Activated gamma-delta T cell treated with Interleukin-2 at 50 U/mL for 16 hours (primary cell): ENCODE measurements around the gene NDUFS7.
A peak's percentile ranks its signal among the peaks of the same experiment; 100 is the strongest.
"Not testable (repeated sequence)": the region's sequence is repeated elsewhere in the genome, so short reads cannot be mapped to it uniquely, and the experiment has no call there.

Experiments
- DNase-seq: peaks from one replicate; pipeline ENCODE4 v3.0.0-alpha.2; 2020

Gene NDUFS7

DNA sequence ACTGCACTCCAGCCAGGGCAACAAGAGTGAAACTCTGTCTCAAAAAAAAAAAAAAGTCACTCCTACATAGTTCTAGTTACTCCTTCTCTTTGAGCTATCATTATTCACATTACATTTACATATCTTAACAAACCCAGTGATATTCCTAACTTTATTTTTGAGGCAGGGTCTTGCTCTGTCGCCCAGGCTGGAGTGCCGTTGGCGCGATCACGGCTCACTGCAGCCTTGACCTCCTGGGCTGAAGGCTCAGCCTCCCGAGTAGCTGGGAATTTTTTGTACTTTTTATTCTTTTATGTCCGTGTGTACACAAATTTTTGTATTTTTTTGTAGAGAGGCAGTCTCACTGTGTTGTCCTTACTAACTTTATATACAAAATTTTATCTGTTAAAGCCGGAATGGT is 53.9 kb downstream of the NDUFS7 start:
- no peak for DNase-seq

DNA sequence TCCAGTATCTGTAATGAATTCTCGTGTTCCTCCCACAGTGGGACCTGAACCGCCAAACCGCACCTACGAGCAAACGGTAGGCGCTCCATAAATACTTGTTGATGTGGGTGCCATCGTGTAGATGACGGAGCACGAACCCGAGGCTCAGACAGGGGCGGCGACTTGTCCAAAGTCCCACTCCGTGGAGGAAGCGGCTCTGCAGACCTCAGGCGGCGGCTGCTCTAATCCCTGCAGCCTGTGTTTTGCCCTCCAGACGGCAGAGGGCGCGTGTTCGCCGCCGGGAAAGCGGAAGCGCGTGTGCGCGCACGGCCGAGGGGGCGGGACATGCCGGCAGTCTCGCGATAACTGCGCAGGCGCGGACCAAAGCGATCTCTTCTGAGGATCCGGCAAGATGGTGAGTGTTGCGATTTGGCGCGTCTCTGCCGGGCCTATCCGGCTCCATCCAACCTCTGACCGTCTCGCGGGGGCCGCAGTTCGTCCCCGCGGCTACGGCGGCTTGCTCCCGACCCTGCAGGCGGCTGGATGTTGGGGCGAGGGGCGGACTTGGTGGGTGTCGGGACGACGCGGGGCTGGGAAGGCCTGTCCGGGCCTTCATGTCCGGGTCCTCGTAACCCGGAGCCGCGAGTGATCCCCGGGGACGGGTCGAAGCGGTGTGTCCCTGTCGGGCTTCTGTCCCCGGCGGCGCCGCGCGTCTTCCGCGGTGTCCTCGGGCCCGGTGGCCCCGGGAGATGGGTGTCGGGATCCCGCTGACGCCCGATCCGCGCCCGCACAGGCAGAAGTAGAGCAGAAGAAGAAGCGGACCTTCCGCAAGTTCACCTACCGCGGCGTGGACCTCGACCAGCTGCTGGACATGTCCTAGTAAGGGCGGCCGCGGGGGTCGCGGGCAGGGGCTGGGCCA is 54.6 kb downstream of the NDUFS7 start, which contains the start of gene RPS15:
RPS15 (plus strand) TSS at position 362 of the 898 bp plus-strand sequence; CDS start at position 392, 30 bp downstream.
- peak; percentile 96 for DNase-seq

DNA sequence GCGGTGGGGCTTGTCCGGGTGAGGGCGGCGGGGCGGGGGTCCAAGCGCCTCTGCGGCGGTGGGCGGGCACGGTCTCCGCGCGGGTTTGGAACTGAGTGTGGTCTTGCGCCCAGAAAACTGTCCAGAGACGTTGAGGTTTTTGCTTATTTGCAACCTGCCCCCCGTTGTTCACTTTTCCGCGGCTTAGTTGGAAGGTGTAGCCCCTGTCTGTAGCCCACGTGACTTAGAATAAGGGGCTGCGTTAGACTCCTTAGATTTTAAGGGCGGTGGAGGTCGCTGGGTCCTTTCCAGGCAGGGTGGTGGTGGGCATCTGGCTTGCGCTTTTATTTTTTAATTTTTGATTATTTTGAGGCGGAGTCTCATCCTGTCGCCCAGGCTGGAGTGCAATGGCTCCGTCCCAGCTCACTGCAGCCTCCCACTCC is 55.2 kb downstream of the NDUFS7 start:
- no peak for DNase-seq

DNA sequence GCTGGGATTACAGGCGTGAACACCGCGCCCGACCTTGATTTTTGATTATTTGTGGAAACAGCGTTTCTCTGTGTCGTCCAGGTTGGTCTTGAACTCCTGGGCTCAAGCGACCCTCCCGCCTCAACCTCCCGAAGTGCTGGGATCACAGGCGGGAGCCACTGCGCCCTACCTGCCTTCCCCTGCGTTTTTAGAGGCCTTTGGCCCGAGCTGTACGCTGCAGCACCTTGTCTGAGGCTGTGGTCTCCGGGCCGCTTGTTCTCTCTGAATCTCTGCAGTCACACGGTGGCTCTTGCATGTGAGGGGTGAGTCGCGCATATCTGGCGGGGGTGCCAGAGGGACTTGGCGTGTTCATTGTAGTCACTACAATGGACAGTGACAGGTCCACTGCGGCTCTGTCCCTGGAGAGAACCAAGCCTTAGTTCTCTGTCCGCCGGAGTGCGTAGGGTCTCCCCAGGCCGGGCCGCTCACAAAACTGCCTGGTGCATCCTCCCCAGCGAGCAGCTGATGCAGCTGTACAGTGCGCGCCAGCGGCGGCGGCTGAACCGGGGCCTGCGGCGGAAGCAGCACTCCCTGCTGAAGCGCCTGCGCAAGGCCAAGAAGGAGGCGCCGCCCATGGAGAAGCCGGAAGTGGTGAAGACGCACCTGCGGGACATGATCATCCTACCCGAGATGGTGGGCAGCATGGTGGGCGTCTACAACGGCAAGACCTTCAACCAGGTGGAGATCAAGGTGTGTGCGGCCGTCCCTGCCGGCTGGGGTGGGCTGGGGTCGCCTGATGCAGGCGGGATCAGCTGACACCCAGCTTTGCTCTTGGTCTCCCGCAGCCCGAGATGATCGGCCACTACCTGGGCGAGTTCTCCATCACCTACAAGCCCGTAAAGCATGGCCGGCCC is 56.1 kb downstream of the NDUFS7 start:
- DNase-seq: not testable (repeated sequence)

GRCh38 chr19:1440418-1440801 is 56.7 kb downstream of the NDUFS7 start:
- DNase-seq: no peak

- no peak for DNase-seq
These were observed 57.3 kb downstream of the NDUFS7 start for GRCh38 chr19:1441022-1441426.

- DNase-seq: no peak
These were observed 58.2 kb downstream of the NDUFS7 start for GRCh38 chr19:1441677-1442438.
